DND-41 (cell line): Measurements from ENCODE around the gene KATNAL1.

Source experiments
- ATAC-seq: fragments of 200-7000 bp; cut with Tn5 transposase; 3 replicates; pipeline ENCODE4 v1.9.1; 2021; ENCODE audit warnings: low read depth; ENCODE audit not compliant: insufficient read depth
- DNase-seq: peaks from one replicate; pipeline ENCODE4 v3.0.0-alpha.2; 2020
- H2AFZ ChIP-seq: 2 replicates; pipeline ENCODE4 v1.6.0; 2012; ENCODE audit warnings: low read depth, low read length
- H3K27ac ChIP-seq: 2 replicates; pipeline ENCODE4 v1.5.1; 2012; ENCODE audit warnings: low read length, inconsistent platforms
- H3K27me3 ChIP-seq: fragments of 200-600 bp; sonication (generic); 2 replicates; pipeline ENCODE4 v1.6.0; 2012; ENCODE audit warnings: low read length, mild to moderate bottlenecking, inconsistent platforms; ENCODE audit not compliant: insufficient read depth, poor library complexity
- H3K36me3 ChIP-seq: 2 replicates; pipeline ENCODE4 v1.5.1; 2012; ENCODE audit warnings: low read length, inconsistent platforms; ENCODE audit not compliant: insufficient read depth
- H3K4me1 ChIP-seq: 2 replicates; pipeline ENCODE4 v1.5.1; 2012; ENCODE audit warnings: mild to moderate bottlenecking, low read length; ENCODE audit not compliant: insufficient read depth
- H3K4me2 ChIP-seq: 2 replicates; pipeline ENCODE4 v1.6.0; 2012; ENCODE audit warnings: mild to moderate bottlenecking, moderate library complexity, low read length, inconsistent platforms; ENCODE audit not compliant: insufficient read depth
- H3K4me3 ChIP-seq, 2 experiments: fragments of 200-600 bp in 1 of 2; shearing (Covaris generic) in 1 of 2; 2 replicates each; pipeline ENCODE4 v1.5.1; 2012 to 2016; ENCODE audit warnings: inconsistent platforms in 2 of 2, low read length in 2 of 2, mild to moderate bottlenecking in 2 of 2, low read depth in 1 of 2, moderate library complexity in 1 of 2
- H3K79me2 ChIP-seq: 2 replicates; pipeline ENCODE4 v1.6.0; 2012; ENCODE audit warnings: low read length, inconsistent platforms; ENCODE audit not compliant: insufficient read depth
- H3K9ac ChIP-seq: 2 replicates; pipeline ENCODE4 v1.6.0; 2012; ENCODE audit warnings: low read depth, mild to moderate bottlenecking, inconsistent platforms, low read length, moderate library complexity
- H3K9me3 ChIP-seq: 2 replicates; pipeline ENCODE4 v1.5.1; 2012; ENCODE audit warnings: low read length, moderate library complexity, mild to moderate bottlenecking, inconsistent platforms; ENCODE audit not compliant: insufficient read depth, severe bottlenecking
- H4K20me1 ChIP-seq: 2 replicates; pipeline ENCODE4 v1.6.0; 2012; ENCODE audit warnings: low read length; ENCODE audit not compliant: insufficient read depth
- CTCF ChIP-seq: IDR thresholded peaks from 2 replicates; pipeline ENCODE4 v1.5.1; 2012; ENCODE audit warnings: borderline replicate concordance, low read length, moderate library complexity, mild to moderate bottlenecking; ENCODE audit not compliant: poor library complexity, severe bottlenecking; ENCODE audit errors: extremely low read depth
- EZH2 ChIP-seq: IDR thresholded peaks from 3 replicates; pipeline ENCODE4 v1.6.1; 2012; ENCODE audit warnings: borderline replicate concordance, low read depth, mild to moderate bottlenecking, moderate library complexity, low read length, inconsistent platforms; ENCODE audit not compliant: severe bottlenecking

KATNAL1 gene

GRCh38 chr13:30325668-30326067, 18.3 kb upstream of the KATNAL1 start:
- ATAC-seq: peak; percentile 55
- H3K4me2 ChIP-seq: no peak overlapping the region
- no peak overlapping the region for H3K4me3 ChIP-seq
- H4K20me1 ChIP-seq: no peaks in the 10 kb centered on the region
- H3K79me2 ChIP-seq: no peaks in the 10 kb centered on the region
- H3K4me1 ChIP-seq: peaks cover 20% of the 10 kb centered on the region
- H3K27me3 ChIP-seq: no peaks in the 10 kb centered on the region
- no peak overlapping the region for H2AFZ ChIP-seq
- TF ChIP-seq CTCF: no peak
- TF ChIP-seq EZH2: no peak
- no peaks in the 10 kb centered on the region for H3K9me3 ChIP-seq
- no peak overlapping the region for H3K27ac ChIP-seq
- H3K36me3 ChIP-seq: no peaks in the 10 kb centered on the region
- DNase-seq: no peak
- H3K9ac ChIP-seq: no peak overlapping the region

- no peak overlapping the region for H3K4me3 ChIP-seq
- H3K79me2 ChIP-seq: no peaks in the 10 kb centered on the region
- TF ChIP-seq CTCF (no peak), EZH2 (no peak)
- H4K20me1 ChIP-seq: no peaks in the 10 kb centered on the region
- H3K4me2 ChIP-seq: no peak overlapping the region
- no peak overlapping the region for H3K27ac ChIP-seq
- no peaks in the 10 kb centered on the region for H3K36me3 ChIP-seq
- H2AFZ ChIP-seq: no peak overlapping the region
- DNase-seq (no peak), ATAC-seq (no peak)
- no peaks in the 10 kb centered on the region for H3K27me3 ChIP-seq
- peaks cover 4% of the 10 kb centered on the region; the same call in 1 of the 2 replicates for H3K4me1 ChIP-seq
- no peak overlapping the region for H3K9ac ChIP-seq
- H3K9me3 ChIP-seq: no peaks in the 10 kb centered on the region
Measured at GRCh38 chr13:30323524-30323923, 16.2 kb upstream of the KATNAL1 start.

- no peaks in the 10 kb centered on the region for H3K4me1 ChIP-seq
- H2AFZ ChIP-seq: no peak overlapping the region
Measured at GRCh38 chr13:30322428-30322827, 15.1 kb upstream of the KATNAL1 start.

More at GRCh38 chr13:30322428-30322827, 15.1 kb upstream of the KATNAL1 start:
- Histone ChIP-seq H3K27ac (no peak overlapping the region), H3K4me3 (no peak overlapping the region), H3K4me2 (no peak overlapping the region), H3K27me3 (no peaks in the 10 kb centered on the region), H3K79me2 (no peaks in the 10 kb centered on the region), H3K9ac (no peak overlapping the region), H4K20me1 (no peaks in the 10 kb centered on the region), H3K9me3 (no peaks in the 10 kb centered on the region), H3K36me3 (no peaks in the 10 kb centered on the region)
- no peak for DNase-seq
- ATAC-seq: no peak
- no peak for TF ChIP-seq CTCF
- no peak for TF ChIP-seq EZH2
